ENCODE data around the gene SOS2. TPM values are rescaled to one million over a fixed set of nuclear protein-coding genes. Genes with fewer than 3 reads are reported as not detected.

The SOS2 gene
- total and polyA plus RNA-seq, 10 of the 15 experiments (the other 5 are each of a cell fraction or from before 2014, with no cell fraction given), result 2.1 to 16.8 (median 8.4) TPM

GRCh38 chr14:50095895-50096294, 135.5 kb downstream of the SOS2 start:
- ChIA-PET SMC1A (ENCODE audit: uncharacterized antibody, unreplicated experiment) (interaction anchor here (1.2 to 2.8 kb wide), 6 partner anchors 9 to 232 kb away, joined by 3 to 28 read pairs (median 6); no protein-coding TSS in a partner anchor), RAD21 (ENCODE audit: unreplicated experiment) (interaction anchor here (0.6 to 1.3 kb wide), 3 partner anchors 93 to 231 kb away, joined by 3 to 4 read pairs (median 3); no protein-coding TSS in a partner anchor), POLR2A (interaction anchor here (1.0 to 1.5 kb wide), 2 partner anchors 220 to 243 kb away, joined by 3 read pairs; partner anchors contain the start of gene NEMF), CTCF (interaction anchor here (0.6 to 13.7 kb wide), 7 partner anchors 8 to 242 kb away, joined by 3 to 243 read pairs (median 4); no protein-coding TSS in a partner anchor)
- H3K4me1 ChIP-seq (ENCODE audit: control insufficient read depth, insufficient read depth, low read length), result peaks cover 12% of the 10 kb centered on the region
- peak overlapping the region; percentile 47; the same call in 1 of the 2 replicates for H3K4me2 ChIP-seq (ENCODE audit: control insufficient read depth, insufficient read depth)
- no peak overlapping the region for H3K9ac ChIP-seq (ENCODE audit: control insufficient read depth, insufficient read depth, low read length)
- H2AFZ ChIP-seq (ENCODE audit: control insufficient read depth, low read depth, low read length), result no peak overlapping the region
- ATAC-seq, result peak; percentile 68
- in situ Hi-C loops (cut with MboI), result loop anchor here (10.0 kb wide), 1 partner anchor 231 kb away; no protein-coding TSS in a partner anchor
- no peak for TF ChIP-seq HDAC6 (IDR thresholded peaks at IDR 0.05; ENCODE audit: unreplicated experiment)
- no peak for TF ChIP-seq RUNX3 (IDR thresholded peaks at IDR 0.05; ENCODE audit: low read length)
- TF ChIP-seq SPI1 (IDR thresholded peaks at IDR 0.05; ENCODE audit: borderline replicate concordance, insufficient read depth, low read depth, low read length), result peak; percentile 70
- BruUV-seq (replicated peaks), result no TSS peak
- H3K27me3 ChIP-seq (replicated peaks in 1 of 2; ENCODE audit: control insufficient read depth in 2 of 2, insufficient read depth in 2 of 2, low read length in 1 of 2), result no peaks in the 10 kb centered on the region
- 0% methylated on average over 1 of the region's 1 CpG for WGBS (ENCODE audit: insufficient coverage, insufficient replicate concordance, low lambda C conversion rate, missing lambda C conversion rate)
- H3K79me2 ChIP-seq (ENCODE audit: control insufficient read depth, insufficient read depth, low read length), result no peaks in the 10 kb centered on the region
- no peaks in the 10 kb centered on the region; a peak in 1 of 4 replicates for H3K36me3 ChIP-seq (ENCODE audit: control insufficient read depth in 2 of 2, insufficient read depth in 2 of 2, low read length in 1 of 2)
- H3K9me3 ChIP-seq (replicated peaks; ENCODE audit: control insufficient read depth, insufficient read depth, low read length), result no peaks in the 10 kb centered on the region
- no peaks in the 10 kb centered on the region for H4K20me1 ChIP-seq (ENCODE audit: control insufficient read depth, insufficient read depth)
- intact Hi-C loops (cut with micrococcal nuclease; ENCODE audit: unreplicated experiment), result no loop called here
- no peak for DNase-seq (ENCODE audit: low read depth, low spot score)
- FAIRE-seq, result peak; percentile 66
- H3K27ac ChIP-seq (ENCODE audit: control insufficient read depth, insufficient read depth), result peak overlapping the region; percentile 17; the same call in 1 of the 2 replicates
- peak overlapping the region; percentile 10; the same call in 1 of the 2 replicates for H3K4me3 ChIP-seq

GRCh38 chr14:50094056-50094755, 137.2 kb downstream of the SOS2 start:
- Histone ChIP-seq H2AFZ (ENCODE audit: control insufficient read depth, low read depth, low read length) (no peak overlapping the region), H3K9ac (ENCODE audit: control insufficient read depth, insufficient read depth, low read length) (no peak overlapping the region), H3K4me3 (no peak overlapping the region), H3K36me3 (ENCODE audit: control insufficient read depth in 2 of 2, insufficient read depth in 2 of 2, low read length in 1 of 2) (no peaks in the 10 kb centered on the region; a peak in 1 of 4 replicates), H3K27ac (ENCODE audit: control insufficient read depth, insufficient read depth) (no peak overlapping the region), H3K4me2 (ENCODE audit: control insufficient read depth, insufficient read depth) (no peak overlapping the region), H3K9me3 (replicated peaks; ENCODE audit: control insufficient read depth, insufficient read depth, low read length) (no peaks in the 10 kb centered on the region), H3K79me2 (ENCODE audit: control insufficient read depth, insufficient read depth, low read length) (no peaks in the 10 kb centered on the region), H3K4me1 (ENCODE audit: control insufficient read depth, insufficient read depth, low read length) (peaks cover 12% of the 10 kb centered on the region), H3K27me3 (replicated peaks in 1 of 2; ENCODE audit: control insufficient read depth in 2 of 2, insufficient read depth in 2 of 2, low read length in 1 of 2) (no peaks in the 10 kb centered on the region), H4K20me1 (ENCODE audit: control insufficient read depth, insufficient read depth) (no peaks in the 10 kb centered on the region)
- RAD21 ChIA-PET (ENCODE audit: unreplicated experiment), result interaction anchor here (0.9 to 1.2 kb wide), 3 partner anchors 10 to 228 kb away, joined by 3 to 4 read pairs (median 3); no protein-coding TSS in a partner anchor
- FAIRE-seq (no peak), DNase-seq (ENCODE audit: low read depth, low spot score) (no peak), ATAC-seq (no peak)
- CTCF ChIA-PET, result interaction anchor here (1.2 to 1.9 kb wide), 6 partner anchors 10 to 242 kb away, joined by 3 to 8 read pairs (median 5); partner anchors contain the start of gene NEMF
- WGBS (ENCODE audit: insufficient coverage, insufficient replicate concordance, low lambda C conversion rate, missing lambda C conversion rate), result 84% methylated on average over 11 of the region's 11 CpGs
- in situ Hi-C loops (cut with MboI), result loop anchor here (10.0 kb wide), 1 partner anchor 229 kb away; no protein-coding TSS in a partner anchor
- SMC1A ChIA-PET (ENCODE audit: uncharacterized antibody, unreplicated experiment), result interaction anchor here (0.7 to 1.5 kb wide), 5 partner anchors 10 to 226 kb away, joined by 3 to 8 read pairs (median 3); no protein-coding TSS in a partner anchor
- intact Hi-C loops (cut with micrococcal nuclease; ENCODE audit: unreplicated experiment), result no loop called here
- no TSS peak for BruUV-seq (replicated peaks)
- POLR2A ChIA-PET, result interaction anchor here (0.6 to 1.4 kb wide), 5 partner anchors 35 to 258 kb away, joined by 3 to 5 read pairs (median 5); no protein-coding TSS in a partner anchor
- TF ChIP-seq, protein P1, sequence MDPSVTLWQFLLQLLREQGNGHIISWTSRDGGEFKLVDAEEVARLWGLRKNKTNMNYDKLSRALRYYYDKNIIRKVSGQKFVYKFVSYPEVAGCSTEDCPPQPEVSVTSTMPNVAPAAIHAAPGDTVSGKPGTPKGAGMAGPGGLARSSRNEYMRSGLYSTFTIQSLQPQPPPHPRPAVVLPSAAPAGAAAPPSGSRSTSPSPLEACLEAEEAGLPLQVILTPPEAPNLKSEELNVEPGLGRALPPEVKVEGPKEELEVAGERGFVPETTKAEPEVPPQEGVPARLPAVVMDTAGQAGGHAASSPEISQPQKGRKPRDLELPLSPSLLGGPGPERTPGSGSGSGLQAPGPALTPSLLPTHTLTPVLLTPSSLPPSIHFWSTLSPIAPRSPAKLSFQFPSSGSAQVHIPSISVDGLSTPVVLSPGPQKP (IDR thresholded peaks at IDR 0.05; ENCODE audit: low read depth, low read length), result no peak
- TF ChIP-seq MEF2B (IDR thresholded peaks at IDR 0.05; ENCODE audit: partially characterized antibody, poor library complexity, severe bottlenecking) (no peak), RB1 (IDR thresholded peaks at IDR 0.05; ENCODE audit: borderline replicate concordance) (no peak), TCF12 (IDR thresholded peaks at IDR 0.05; ENCODE audit: low read depth, low read length) (no peak), PKNOX1 (IDR thresholded peaks at IDR 0.05) (0 out of 2 replicates have a peak, but pooled peaks have one; percentile 10), ZNF217 (IDR thresholded peaks at IDR 0.05) (no peak), SMAD5 (IDR thresholded peaks at IDR 0.05; ENCODE audit: low read depth) (no peak)
